Thyroid gland (tissue), 4 donors: ENCODE data around the gene LRP1-AS. TPM values are rescaled to one million over a fixed set of nuclear protein-coding genes. Genes with fewer than 3 reads are reported as not detected.
"Not testable (repeated sequence)": the region's sequence is repeated elsewhere in the genome, so short reads cannot be mapped to it uniquely, and the experiment has no call there.

Experiments
- DNase-seq, 2 donors: peaks; one replicate each; pipeline ENCODE4 v3.0.0-alpha.2; 2019
- H3K27ac ChIP-seq, 3 donors: fragments of 200-600 bp; sonication (generic); 1 replicate in 2 of 3; 2 replicates in 1 of 3; pipeline ENCODE4 v1.5.1; 2016 to 2019; ENCODE audit warnings: mild to moderate bottlenecking in 1 of 3, moderate library complexity in 1 of 3
- H3K27me3 ChIP-seq: fragments of 200-600 bp; sonication (generic); one replicate; pipeline ENCODE4 v1.5.1; 2019
- H3K36me3 ChIP-seq, 2 donors: fragments of 200-600 bp; sonication (generic); one replicate each; pipeline ENCODE4 v1.5.1; 2016 to 2019
- H3K4me1 ChIP-seq, 2 donors: fragments of 200-600 bp; sonication (generic); one replicate each; pipeline ENCODE4 v1.5.1; 2017 to 2019
- H3K4me3 ChIP-seq, 3 donors: fragments of 200-600 bp; sonication (generic); replicated peaks in 1 of 3; 1 replicate in 2 of 3; 2 replicates in 1 of 3; pipeline ENCODE4 v1.5.1; 2016; ENCODE audit warnings: mild to moderate bottlenecking in 1 of 3
- H3K9me3 ChIP-seq: fragments of 200-600 bp; sonication (generic); one replicate; pipeline ENCODE4 v1.5.1; 2017
- CTCF ChIP-seq, 6 experiments: fragments of 200-600 bp in 3 of 6; fragments of 450-650 bp in 3 of 6; sonication (generic) in 3 of 6; IDR thresholded peaks; one replicate each; pipeline ENCODE4 v1.5.1; 2016 to 2019; ENCODE audit warnings: antibody characterized with exemption in 6 of 6, mild to moderate bottlenecking in 2 of 6, inconsistent platforms in 1 of 6, moderate library complexity in 1 of 6
- POLR2A ChIP-seq, 2 donors: fragments of 450-650 bp; IDR thresholded peaks; one replicate each; pipeline ENCODE4 v1.6.1; 2017; ENCODE audit warnings: antibody characterized with exemption in 2 of 2, mild to moderate bottlenecking in 2 of 2, moderate library complexity in 1 of 2
- WGBS, 2 donors: methylation state at CpG; one replicate each; pipeline ENCODE4 v1.1.5; 2017; 5-methylcytosine and 5-hydroxymethylcytosine counted together
- intact Hi-C: fragments of 100-400 bp; cut with DNase I; formaldehyde crosslinking; loops from one replicate; pipeline ENCODE4 v1.15.1; 2023
- total RNA-seq, 4 donors: library from RNA; depleted of rRNA; stranded (reverse); fragments of >200 nt; gene quantifications; one replicate each; pipeline ENCODE4 v1.2.3, GENCODE V29; 2016

LRP1-AS gene
- total RNA-seq, 4 donors from 2014 or later: not detected

DNA sequence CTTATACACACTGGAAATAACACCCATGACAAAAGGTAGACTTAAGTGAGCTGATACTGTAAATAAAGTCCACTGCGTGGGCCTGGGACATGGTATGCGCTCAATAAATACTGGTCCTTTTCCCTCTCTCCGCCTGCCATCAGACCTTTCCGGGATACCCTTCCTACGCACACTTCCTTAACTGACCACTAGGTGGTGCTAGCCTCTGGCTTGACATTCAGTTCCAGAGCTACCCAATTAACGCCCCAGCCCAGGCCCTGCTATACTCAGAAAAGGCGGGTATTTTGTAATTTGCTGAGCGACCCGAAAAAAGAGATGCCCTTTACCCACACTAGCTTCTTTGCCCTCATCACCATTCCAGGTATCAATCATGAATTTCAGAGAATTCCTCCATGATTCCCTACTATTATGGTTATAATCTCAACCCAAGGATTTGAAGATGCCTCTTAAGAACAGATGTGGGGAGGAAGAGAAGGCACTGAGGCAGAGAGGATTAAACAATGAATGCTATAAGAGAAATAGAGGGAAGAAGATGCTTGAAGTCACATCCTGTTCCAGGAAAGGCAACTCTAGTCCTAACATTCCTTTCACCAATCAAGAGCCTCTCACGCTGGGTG is 23.1 kb downstream of the LRP1-AS start:
- TF ChIP-seq CTCF (IDR thresholded peaks at IDR 0.05) (peak; percentile 83 to 98 (median 88)), POLR2A (IDR thresholded peaks at IDR 0.05) (no peak)
- intact Hi-C loops: loop anchor here (2.0 kb wide), 1 partner anchor 58 kb away; no protein-coding TSS in a partner anchor
- H3K27me3 ChIP-seq: no peaks in the 10 kb centered on the region
- H3K4me1 ChIP-seq: peaks cover 10 to 16% of the 10 kb centered on the region in 2 donors
- H3K9me3 ChIP-seq: no peaks in the 10 kb centered on the region
- peak; percentile 69 to 72 for DNase-seq
- H3K36me3 ChIP-seq: no peaks in the 10 kb centered on the region
- 16 to 19% methylated on average over 10 of the region's 10 CpGs for WGBS, 2 donors
- no peak overlapping the region for H3K4me3 ChIP-seq
- H3K27ac ChIP-seq: no peak overlapping the region

DNA sequence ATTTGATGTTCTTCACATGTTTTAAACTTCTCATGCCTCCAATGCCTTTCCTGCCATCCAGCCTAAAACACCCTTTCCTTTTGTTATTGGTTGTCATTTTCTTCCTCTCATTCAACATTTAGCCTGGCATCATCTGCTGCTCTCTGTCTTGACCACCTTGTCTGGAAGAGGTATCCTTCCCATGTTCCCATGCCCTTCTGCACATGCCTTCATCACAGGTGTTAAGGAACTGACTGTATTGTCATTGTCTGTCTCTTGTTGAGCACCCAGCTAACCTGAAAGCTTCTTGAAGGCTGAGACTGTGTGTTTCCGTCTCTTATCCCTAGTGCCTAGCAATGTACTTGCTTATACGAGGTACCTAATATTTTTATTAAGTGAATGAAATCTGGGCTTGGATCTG is 23.6 kb downstream of the LRP1-AS start:
- no peak overlapping the region for H3K4me3 ChIP-seq
- intact Hi-C loops: loop anchor here (2.0 kb wide), 1 partner anchor 59 kb away; no protein-coding TSS in a partner anchor
- H3K27me3 ChIP-seq: no peaks in the 10 kb centered on the region
- WGBS, 2 donors: 43 to 48% methylated on average over 2 of the region's 2 CpGs
- no peak overlapping the region for H3K27ac ChIP-seq
- DNase-seq: no peak
- H3K9me3 ChIP-seq: no peaks in the 10 kb centered on the region
- TF ChIP-seq POLR2A (IDR thresholded peaks at IDR 0.05): no peak
- no peak for TF ChIP-seq CTCF (IDR thresholded peaks at IDR 0.05)
- no peaks in the 10 kb centered on the region for H3K36me3 ChIP-seq
- peaks cover 8 to 10% of the 10 kb centered on the region in 2 donors for H3K4me1 ChIP-seq

DNA sequence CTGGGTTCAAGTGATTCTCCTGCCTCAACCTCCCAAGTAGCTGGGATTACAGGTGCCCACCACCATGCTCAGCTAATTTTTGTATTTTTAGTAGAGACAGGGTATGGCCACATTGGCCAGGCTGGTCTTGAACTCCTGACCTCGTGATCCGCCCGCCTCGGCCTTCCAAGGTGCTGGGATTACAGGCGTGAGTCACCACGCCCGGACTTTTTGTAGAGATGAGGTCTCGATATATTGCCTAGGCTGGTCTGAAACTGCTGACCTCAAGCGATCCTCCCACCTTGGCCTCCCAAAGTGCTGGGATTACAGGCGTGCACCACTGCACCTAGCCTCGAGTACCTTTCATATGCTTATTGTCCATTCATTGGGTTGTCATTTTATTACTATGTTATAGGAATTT is 26.7 kb downstream of the LRP1-AS start:
- intact Hi-C loops, H3K9me3 ChIP-seq: not testable (repeated sequence)
- WGBS, 2 donors: 93 to 96% methylated on average over 11 of the region's 11 CpGs

GRCh38 chr12:57119294-57120085 is 27.9 kb downstream of the LRP1-AS start:
- Histone ChIP-seq H3K27ac (no peak overlapping the region), H3K9me3 (no peaks in the 10 kb centered on the region), H3K4me1 (no peaks in the 10 kb centered on the region), H3K27me3 (no peaks in the 10 kb centered on the region), H3K4me3 (no peak overlapping the region), H3K36me3 (no peaks in the 10 kb centered on the region)
- intact Hi-C loops: loop anchor here (10.0 kb wide), 1 partner anchor 115 kb away; the partner anchor contains the start of gene ZBTB39
- no peak for DNase-seq
- WGBS, 2 donors: 89 to 92% methylated on average over 5 of the region's 5 CpGs
- TF ChIP-seq POLR2A (IDR thresholded peaks at IDR 0.05): no peak
- no peak for TF ChIP-seq CTCF (IDR thresholded peaks at IDR 0.05)

More for the DNA sequence above, 26.7 kb downstream of the LRP1-AS start:
- H3K4me1 ChIP-seq, H3K4me3 ChIP-seq, H3K27ac ChIP-seq, H3K36me3 ChIP-seq, DNase-seq, H3K27me3 ChIP-seq: not testable (repeated sequence)

GRCh38 chr12:57118711-57119271 is 28.6 kb downstream of the LRP1-AS start:
- intact Hi-C loops: loop anchor here (10.0 kb wide), 1 partner anchor 114 kb away; the partner anchor contains the start of gene ZBTB39
- no peak for DNase-seq
- TF ChIP-seq CTCF (IDR thresholded peaks at IDR 0.05): no peak
- no peak for TF ChIP-seq POLR2A (IDR thresholded peaks at IDR 0.05)
- no peak overlapping the region for H3K4me3 ChIP-seq
- no peaks in the 10 kb centered on the region for H3K36me3 ChIP-seq
- H3K27me3 ChIP-seq: no peaks in the 10 kb centered on the region
- WGBS, 2 donors: 100% methylated on average over 1 of the region's 1 CpG
- H3K4me1 ChIP-seq: no peaks in the 10 kb centered on the region
- no peaks in the 10 kb centered on the region for H3K9me3 ChIP-seq
- no peak overlapping the region for H3K27ac ChIP-seq
